HG03520 (cell line): Measurements from ENCODE around the gene ZBTB16.

Experiments
- ATAC-seq: cut with Tn5 transposase; IDR thresholded peaks from one replicate; pipeline ENCODE4 v1.9.1; 2021; ENCODE audit warnings: mild to moderate bottlenecking, moderate library complexity; ENCODE audit not compliant: unreplicated experiment

Gene ZBTB16

DNA sequence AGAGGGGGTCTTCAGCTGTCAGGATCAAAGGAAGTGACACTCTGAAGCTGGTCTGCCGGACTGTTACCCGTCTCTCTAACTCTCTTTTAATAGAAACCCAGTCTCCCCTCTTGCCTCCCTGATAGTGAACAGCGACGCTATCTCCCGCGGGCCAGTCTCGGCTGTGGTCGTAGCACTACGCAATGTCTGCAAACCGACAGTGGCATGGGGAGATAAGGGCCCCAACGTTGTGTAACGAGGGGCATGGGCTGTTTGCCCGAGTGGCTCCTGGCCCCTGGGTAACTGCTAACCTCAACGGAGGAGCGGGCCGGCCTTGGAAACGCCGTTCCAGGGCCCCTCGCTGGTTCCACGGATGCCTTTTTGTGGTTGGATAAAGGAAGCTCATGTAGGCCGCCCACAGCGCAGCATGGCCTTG lies 23.3 kb downstream of the ZBTB16 start:
- no peak for ATAC-seq

DNA sequence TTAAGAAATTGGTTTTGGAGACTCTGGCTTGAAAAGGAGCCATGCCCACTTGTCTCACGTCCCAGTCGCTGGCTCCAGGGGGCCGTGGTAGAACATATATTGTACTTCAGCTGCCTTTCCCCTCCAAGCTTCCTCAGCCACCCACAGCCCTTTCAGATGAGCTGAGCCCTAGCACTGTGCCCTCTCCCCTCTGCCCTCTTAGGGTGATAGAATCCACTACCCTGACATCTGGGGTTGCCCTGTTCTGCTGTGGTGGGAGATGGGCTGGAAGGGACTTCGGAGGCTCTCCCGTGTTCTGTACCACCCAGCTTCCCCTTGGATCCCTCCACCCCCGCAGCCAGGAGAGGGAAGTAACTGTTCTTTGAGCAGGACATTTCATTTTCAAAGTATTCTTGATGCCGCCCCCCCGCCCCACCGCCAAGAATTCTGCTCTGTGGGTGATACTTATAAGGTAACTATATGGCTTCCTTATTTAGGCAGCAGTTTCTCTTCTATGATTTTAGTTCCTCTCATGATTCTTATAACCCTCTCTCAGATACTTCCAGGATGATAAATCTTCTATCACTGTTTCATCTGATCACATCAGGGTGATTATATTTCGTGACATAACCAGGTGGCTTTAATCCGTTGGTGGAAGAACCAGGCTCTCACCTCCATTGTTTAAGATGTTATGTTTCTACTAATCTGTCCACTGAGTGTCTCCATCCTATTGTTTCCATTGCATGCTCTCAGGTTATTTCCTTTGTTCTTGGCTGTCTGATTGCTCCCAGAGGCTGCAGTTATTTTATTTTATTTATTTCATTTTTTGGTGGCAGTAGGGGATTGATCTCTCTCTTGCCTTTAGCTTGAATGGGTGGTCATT lies 24.1 kb downstream of the ZBTB16 start:
- ATAC-seq = no peak

DNA sequence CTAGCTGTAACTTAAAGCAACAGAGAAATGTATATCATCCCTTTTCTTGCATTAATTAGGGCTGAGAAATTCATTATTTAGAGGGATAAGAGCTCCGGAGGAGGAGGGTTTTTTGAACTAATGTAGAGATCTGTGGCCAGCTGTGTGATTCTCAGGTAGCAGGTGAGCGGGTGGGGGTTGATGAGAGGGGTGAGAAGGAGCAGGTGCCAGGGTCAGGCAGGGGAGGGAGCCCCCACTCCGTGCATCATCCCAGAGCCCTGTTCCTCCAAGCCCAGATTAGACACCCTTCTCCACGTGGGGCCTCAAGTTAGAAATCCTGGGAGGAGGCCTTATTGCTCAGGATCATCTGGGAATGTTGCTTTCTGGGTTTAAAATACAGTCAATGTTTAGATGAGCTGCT lies 24.9 kb downstream of the ZBTB16 start:
- ATAC-seq = no peak

DNA sequence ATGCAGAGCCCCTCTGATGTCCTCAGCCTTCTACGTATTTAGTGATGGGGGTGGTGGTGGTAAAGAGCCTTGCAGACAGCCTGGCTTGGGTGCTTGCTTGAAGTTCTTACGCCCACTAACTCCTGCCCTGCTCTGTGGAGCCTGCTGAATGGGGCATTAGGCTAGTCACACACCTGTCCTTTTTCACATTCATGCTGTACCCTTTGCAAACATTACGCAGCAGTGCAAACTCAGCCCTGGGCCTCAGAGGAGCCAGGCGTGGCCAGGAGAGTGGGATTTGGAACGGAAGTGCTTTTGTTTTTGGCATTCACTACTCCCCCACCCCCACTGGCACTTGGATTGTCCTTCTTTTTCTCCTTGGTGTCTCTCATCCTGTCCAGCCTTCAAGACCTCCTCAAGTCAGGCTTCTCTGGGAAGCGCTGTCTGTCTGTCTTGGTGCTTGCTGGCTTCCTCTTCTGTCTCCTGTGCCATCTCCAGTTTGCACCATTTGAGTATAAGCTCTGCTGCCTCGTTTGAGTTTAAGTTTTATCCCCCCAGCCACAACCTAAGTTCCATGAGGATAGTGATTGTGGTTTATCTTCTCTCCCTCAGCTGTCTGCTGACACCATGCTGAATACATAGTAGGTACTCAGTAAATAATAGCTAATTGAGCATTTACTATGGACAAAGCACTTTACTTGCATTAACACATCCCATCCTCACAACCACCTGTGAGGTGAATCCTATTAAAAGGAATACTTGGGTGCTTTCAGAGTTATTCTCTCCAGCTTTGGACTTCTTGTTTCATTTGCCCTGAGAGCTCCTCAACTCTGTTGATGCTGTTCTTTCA lies 26.7 kb downstream of the ZBTB16 start:
- no peak for ATAC-seq

DNA sequence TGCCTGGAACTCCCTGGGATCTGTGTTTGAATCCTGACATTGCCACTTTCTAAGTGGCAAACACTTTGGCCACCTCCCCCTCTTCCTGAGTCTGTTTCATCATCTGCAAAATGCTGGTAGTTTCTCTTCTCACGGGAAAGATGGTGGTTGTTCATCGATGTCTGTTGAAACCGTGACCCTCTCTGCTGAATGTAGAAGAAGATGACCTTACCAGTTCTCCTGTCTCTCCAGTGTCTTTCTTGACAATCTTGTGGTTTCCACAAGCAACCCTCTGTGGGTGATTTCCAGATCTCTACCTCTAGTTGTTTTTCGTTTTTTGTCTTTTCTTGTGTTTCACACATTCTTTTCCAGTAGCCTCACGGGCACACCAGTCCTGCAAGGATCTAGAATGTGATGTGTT lies 27.5 kb downstream of the ZBTB16 start:
- ATAC-seq = no peak

DNA sequence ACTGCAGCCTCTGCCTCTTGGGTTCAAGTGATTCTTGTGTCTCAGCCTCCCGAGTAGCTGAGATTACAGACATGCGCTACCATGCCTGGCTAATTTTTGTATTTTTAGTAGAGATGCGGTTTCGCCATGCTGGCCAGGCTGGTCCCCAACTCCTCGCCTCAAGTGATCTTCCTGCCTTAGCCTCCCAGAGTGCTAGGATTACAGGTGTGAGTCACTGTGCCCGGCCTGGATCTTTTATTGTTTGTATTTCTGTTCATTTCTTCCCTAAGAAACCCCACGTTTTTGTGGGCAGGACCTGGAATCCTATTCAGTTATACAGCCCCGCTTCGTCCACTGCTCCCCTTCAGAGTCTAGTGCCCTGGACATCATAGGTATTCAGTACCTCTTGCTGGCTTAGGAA lies 28.7 kb downstream of the ZBTB16 start:
- no peak for ATAC-seq

DNA sequence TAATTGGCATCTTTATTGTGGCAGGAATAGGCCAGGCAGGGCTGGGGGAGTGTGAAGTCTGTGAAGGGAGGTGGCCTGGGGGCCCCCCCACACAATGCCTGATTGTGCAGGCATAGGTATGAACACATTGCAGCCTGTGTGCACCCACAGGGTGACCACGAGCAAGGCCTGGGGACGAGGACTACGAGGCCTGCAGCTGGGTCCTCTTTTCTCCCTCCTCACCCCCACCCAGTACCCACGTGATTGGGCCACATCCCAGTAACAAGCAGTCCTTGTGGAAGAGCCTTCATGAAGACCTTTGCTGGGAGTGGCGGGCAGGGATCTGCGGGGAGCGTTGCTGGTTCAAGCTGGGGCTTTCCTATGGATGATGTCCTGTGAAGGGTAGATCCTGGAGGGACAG lies 29.3 kb downstream of the ZBTB16 start:
- no peak for ATAC-seq

DNA sequence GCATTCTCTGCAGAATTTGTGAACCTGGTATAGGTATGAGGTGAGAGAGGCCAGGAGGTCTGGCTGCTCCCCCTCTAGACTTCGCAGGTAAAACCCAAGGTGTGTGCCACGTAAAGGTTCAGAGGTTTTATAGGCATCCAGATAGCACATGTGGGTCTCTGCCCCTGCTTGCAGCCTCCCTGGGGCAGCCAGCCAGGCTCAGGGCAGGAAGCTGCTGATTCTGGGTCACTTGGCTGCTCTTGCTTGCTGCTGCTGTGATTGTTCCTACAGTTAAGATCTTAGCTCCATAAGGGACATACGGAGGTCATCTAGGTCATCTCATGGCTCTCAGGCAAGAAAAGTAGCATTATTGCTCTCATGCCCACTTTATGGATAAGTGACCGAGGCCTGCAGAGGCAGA lies 30.2 kb downstream of the ZBTB16 start:
- ATAC-seq = no peak

DNA sequence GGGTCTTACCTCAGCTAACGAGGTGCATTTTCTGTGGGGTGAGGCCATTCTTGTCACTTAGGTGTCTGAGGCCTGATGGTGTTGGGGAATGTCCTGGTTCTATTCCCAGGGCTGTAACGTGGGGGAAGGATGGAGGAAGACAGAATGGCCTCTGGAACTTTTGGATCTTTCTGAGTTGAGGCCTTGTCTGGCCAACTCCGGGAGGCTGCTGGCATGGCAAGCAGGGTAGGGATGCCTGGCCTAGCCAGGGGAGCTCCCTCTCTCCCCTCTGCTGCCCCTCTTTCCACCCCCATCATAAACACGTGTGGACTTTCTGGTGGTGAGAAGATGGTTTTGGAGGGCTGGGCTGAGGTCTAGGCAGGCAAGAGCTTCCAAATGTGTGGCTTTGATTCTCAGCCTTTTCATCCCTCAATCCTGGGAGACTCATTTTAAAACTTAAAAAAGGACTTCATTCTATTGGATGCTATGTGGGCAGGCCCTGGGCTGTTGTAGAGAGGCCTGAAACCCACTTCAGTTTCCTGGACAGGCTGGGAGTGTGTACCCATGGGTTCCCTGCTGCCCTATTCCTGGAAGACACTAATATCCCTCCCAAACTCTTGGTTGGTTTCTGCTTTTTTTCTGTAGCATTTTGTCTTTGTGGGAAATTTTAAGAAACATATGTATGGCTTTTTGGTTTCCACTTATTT lies 30.9 kb downstream of the ZBTB16 start:
- no peak for ATAC-seq

DNA sequence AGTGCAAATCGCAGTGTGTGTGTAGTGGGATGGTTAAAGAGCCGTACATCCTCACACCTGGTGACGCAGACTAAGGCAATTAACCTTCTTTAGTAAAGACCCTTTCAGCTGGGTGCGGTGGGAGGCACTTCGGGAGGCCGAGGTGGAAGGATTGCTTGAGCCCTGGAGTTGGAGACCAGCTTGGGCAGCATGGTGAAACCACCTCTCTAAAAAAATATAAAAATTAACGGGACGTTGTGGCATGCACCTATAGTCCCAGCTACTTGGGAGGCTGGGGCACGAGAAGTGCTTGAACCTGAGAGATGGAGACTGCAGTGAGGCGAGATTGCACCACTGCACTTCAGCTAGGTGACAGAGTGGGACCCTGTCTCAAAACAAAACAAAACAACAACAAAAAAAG lies 31.5 kb downstream of the ZBTB16 start:
- ATAC-seq = no peak

DNA sequence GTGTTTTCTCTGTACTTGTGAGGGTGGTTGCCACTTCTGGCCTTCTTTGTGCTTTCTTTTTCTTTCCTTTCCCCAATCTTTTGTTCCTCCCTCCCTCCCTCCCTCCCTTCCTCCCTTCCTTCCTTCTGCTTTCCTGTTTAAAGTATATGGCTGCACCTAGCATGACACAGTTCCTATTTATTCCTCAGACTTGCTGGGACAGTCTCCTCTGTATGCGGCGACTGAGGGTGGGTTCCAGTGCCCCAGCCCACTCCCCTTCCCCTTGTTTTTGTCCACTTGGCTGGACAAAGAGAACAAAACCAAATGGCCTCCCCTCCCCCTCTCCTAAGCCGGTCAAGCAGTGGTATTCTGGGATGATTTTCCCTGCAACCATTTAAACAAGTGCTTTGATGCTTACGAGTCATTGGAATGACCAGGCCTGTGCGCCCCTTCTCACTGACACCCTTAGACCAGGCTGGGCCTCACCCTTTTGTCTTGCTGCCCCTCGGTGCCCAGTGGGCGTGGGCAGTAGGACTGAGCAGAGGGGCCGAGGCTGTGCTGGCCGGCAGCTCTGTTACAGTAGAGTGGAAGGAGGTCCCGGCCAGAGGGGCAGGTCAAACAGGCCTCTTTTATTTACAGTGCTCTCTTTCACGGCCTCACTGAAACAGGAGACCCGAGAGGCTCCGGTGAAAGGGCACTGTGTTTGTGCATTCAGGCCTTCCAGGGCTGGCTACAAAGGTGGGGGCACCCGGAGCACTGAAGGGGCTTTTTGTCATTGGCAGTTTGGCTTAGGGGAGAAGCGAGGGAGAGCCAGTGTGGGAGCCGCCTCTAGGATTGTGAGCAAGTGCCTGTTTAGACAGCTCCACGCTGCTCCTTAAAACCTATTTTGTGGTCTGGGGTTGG lies 32.2 kb downstream of the ZBTB16 start:
- no peak for ATAC-seq

DNA sequence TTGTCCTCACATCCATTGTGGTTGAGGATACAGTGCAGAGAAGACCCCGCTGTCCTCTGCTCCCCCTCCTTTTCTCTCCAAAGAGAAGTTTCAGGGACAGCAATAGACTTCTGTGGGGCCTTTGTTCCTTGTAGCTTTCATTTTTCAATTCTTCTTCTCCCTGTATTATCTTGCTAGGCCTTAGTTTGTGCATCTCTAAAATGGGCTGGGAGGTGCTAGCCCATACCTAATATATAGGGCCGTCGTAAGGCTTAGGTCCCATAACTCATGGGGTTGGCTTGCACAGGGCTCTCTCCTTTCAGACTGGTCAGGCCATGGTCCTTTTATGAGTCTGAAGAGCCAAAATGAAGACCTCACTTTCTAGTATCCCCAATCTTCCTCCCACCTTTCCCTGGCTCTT lies 33.0 kb downstream of the ZBTB16 start:
- no peak for ATAC-seq

DNA sequence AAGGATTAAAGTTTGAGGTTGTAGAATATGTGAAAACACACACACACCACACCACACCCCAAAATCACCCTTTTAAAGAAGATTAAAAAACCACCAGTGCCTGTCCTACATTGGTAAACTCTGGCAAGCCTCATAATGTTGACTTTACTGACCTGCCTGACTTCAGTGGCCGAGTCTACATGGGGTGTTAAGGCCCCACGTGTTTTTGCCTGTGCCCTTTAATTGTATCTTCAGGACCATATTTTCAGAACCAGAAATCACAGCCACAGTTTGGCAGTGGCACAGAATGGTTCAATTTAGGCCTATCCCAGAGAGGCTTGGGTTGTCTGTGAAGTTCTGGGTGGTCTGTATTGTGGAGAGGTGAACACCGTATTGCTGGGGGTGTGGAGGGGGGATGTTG lies 33.4 kb downstream of the ZBTB16 start:
- ATAC-seq = no peak

DNA sequence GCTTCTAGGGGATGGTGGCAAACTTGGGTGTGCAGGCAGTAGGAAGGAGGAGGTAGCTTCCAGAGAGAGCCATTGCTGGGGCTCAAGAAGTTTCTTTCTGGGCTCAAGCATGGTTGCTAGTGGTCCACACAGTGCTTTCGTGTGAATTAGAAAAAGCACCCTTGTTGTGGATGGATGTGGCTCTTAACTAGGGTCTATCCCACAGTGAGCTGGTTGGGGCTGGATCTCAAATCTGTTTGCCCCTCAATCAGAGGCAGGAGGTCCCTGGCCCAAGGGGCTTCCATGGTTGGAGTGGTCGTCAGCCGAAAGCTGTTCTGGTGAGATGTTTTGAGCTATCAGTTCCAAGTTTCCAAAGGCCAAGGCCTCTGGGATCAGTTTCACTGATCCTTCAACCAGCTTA lies 35.0 kb downstream of the ZBTB16 start:
- no peak for ATAC-seq

DNA sequence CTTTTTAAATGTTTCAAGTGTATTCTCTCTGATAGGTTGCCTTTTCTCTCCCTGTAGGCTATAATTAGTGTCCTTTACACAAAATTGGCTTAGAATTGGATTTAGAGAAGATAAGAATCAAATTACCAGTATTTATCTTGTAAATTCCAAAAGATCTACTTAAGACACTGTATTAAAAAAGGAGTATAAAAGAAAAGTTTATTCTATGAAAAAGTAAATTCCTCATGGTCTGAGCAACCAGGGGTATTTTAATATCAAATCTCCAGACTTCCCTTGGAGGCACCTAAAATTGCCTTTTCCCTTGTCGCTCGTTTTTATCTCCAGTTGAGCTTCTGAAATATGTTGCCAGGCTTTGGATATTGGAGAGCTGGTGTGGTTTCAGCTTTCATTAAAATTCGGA lies 36.4 kb downstream of the ZBTB16 start:
- no peak for ATAC-seq

DNA sequence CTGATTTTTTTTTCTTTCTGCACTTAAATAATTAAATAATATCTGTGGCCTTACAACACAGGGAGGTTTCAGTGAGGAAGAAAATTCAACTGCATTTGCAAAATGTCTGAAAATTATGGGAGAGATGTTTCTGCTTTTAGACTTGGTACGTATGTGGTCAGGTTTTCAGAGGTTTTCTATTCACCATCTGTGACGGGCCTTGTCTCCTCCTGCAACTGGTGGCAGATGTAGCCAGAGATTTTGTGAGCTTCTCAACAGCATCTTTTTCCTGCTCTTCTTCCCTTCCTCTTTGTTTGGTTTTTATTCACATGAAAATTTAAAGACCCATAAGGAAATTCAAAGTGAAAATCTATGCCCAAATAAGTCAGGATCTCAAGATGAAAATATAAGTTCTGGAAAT lies 38.3 kb downstream of the ZBTB16 start:
- no peak for ATAC-seq

DNA sequence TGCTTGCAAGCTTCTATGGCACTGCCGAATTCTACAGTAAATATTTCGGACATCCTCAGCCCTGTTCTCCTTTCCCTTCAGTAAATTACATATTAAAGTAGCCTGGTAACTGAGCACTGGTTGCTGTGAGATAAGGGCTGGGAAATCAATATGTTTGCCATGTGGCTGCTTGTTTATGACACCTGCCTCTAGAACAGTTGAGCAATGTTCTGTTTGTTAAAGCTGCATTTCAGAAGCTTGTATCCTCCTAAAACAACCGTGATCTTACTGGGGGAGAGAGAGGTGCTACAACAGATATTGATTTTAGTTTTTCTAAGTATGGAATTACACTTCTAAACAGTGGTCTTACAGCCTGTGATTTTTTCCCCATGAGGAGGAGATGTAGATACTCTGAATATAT lies 39.4 kb downstream of the ZBTB16 start:
- no peak for ATAC-seq

DNA sequence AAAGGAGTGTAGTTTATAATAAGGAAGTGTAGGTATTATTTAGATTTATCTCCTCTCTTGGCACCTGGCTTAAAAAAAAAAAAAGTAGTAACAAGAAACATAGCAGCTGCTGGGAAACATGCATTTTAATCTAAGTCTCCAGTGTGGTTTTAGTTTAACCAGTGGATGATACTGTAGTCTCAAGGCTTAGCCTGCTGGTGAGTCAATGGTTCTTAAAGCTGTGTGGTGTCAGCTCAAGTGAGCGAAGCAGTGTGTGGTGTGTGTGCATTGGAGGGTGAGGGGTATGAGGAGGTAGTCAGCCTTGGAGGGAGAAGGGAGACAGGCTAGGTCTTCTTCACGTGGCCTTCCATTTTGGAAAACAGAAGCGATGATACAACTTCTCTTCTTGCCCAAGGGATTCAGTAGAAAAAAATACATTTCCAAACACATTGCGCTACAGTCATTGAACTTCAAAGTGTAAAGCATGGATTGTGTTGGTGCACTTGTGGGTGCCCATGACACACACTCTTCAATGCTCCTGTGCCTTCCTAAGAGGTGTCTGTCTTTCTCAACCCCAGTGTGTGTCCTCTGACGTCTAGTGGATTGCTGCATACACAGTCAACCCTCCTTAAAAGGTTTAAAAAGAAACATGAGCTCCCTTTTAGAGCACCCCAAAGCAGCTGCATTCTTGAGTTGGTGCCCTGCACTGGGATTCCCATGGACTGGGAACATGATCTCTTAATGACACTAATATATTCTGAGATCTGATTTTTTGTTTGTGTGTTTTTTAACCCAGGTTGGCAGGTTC lies 40.1 kb downstream of the ZBTB16 start:
- no peak for ATAC-seq

DNA sequence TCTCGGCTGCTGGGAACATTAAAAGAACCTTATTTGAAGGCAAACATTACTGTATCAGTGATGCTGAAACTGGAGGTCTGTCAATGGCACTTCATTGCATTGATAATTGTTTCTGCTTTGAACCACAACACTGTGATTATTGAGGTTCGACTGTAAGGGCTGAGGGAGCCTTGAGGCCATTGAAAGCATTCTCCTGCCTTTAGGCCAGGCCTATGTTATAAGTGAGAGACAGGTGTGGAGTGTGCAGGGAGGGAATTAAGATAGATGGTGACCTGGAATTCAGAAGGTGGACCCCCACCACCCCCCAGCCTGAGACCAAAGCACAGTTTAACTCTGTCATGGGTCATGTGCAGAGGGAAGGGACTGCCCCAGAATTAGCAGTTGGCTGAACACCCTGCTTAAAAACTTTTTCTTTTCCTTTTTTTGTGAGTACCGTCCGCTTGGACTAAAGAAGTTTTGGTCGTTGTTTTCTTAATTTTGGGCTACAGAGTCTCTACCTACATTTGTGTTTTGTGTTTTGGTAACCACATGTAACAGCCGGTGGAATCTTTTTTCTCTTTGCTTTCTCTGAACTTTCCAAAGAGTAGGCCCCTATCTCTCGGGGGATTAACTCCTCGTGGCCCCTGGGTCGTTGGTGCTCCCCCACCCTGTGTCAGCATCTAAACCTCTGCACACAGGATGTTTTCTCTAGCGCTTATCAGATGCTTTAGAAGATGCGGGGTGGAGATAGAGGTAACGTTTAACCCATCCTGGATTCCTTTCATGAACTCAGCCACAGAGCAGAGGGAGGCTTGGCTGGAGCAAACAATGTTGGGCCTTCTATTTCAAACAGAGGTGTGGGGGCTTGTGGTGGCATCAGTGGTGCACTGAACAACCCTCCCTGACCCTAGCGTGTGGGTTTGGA lies 43.7 kb downstream of the ZBTB16 start:
- no peak for ATAC-seq
